GM18517 (cell line): ENCODE data around the gene HOXB1.
"Not testable (repeated sequence)": the region's sequence is repeated elsewhere in the genome, so short reads cannot be mapped to it uniquely, and the experiment has no call there.

Source experiments
- ATAC-seq: cut with Tn5 transposase; IDR thresholded peaks from one replicate; pipeline ENCODE4 v1.9.1; 2021; ENCODE audit warnings: mild to moderate bottlenecking, moderate library complexity; ENCODE audit not compliant: unreplicated experiment

Gene HOXB1

GRCh38 chr17:48499735-48500434 lies 30.9 kb downstream of the HOXB1 start:
- no peak for ATAC-seq

- ATAC-seq, result no peak
Measured at GRCh38 chr17:48499248-48499647, 31.6 kb downstream of the HOXB1 start.

GRCh38 chr17:48498164-48498850 lies 32.5 kb downstream of the HOXB1 start:
- no peak for ATAC-seq

GRCh38 chr17:48497103-48497502 lies 33.7 kb downstream of the HOXB1 start:
- no peak for ATAC-seq

- ATAC-seq, result no peak
Measured at GRCh38 chr17:48494335-48494734, 36.5 kb downstream of the HOXB1 start.

- no peak for ATAC-seq
Measured at GRCh38 chr17:48492401-48493298, 38.2 kb downstream of the HOXB1 start.

- no peak for ATAC-seq
Measured at GRCh38 chr17:48491527-48492273, 39.1 kb downstream of the HOXB1 start.

- ATAC-seq, result no peak
Measured at GRCh38 chr17:48490451-48490892, 40.3 kb downstream of the HOXB1 start.

- ATAC-seq, result no peak
Measured at GRCh38 chr17:48489781-48490180, 41.0 kb downstream of the HOXB1 start.

- ATAC-seq, result no peak
Measured at GRCh38 chr17:48488548-48489106, 42.2 kb downstream of the HOXB1 start.

- no peak for ATAC-seq
Measured at GRCh38 chr17:48487221-48487620, 43.6 kb downstream of the HOXB1 start.

GRCh38 chr17:48486557-48486956 lies 44.3 kb downstream of the HOXB1 start:
- ATAC-seq, result no peak

GRCh38 chr17:48484850-48485249 lies 46.0 kb downstream of the HOXB1 start:
- no peak for ATAC-seq

GRCh38 chr17:48484256-48484655 lies 46.6 kb downstream of the HOXB1 start:
- no peak for ATAC-seq

GRCh38 chr17:48483471-48484131 lies 47.2 kb downstream of the HOXB1 start:
- no peak for ATAC-seq

GRCh38 chr17:48483004-48483403 lies 47.8 kb downstream of the HOXB1 start:
- ATAC-seq, result no peak

GRCh38 chr17:48482301-48482700 lies 48.5 kb downstream of the HOXB1 start:
- not testable (repeated sequence) for ATAC-seq

GRCh38 chr17:48479014-48479402 lies 51.8 kb downstream of the HOXB1 start:
- no peak for ATAC-seq
